Activated T-helper 2 cell treated with anti-CD3 and anti-CD28 coated beads, Interferon-gamma antibody, Interleukin-2, Interleukin-4, amounts not matched to agents 10 μg/mL and 5 μg/mL and 100 μg/mL, durations not matched to agents 14 hours and 24 hours and 36 hours (primary cell): ENCODE results near the gene PTPN13. TPM values are rescaled to one million over a fixed set of nuclear protein-coding genes. Genes with fewer than 3 reads are reported as not detected.

Experiments used
- DNase-seq: peaks from one replicate; pipeline ENCODE4 v3.0.0; 2021; ENCODE audit warnings: low spot score
- H3K27ac Mint-ChIP-seq: one replicate; pipeline ENCODE4 v1.8.0; 2021; ENCODE audit warnings: mixed read lengths
- H3K27me3 Mint-ChIP-seq: one replicate; pipeline ENCODE4 v1.8.0; 2021; ENCODE audit warnings: low read depth, mixed read lengths
- H3K36me3 Mint-ChIP-seq: one replicate; pipeline ENCODE4 v1.8.0; 2021; ENCODE audit warnings: low read depth, mixed read lengths
- H3K4me1 Mint-ChIP-seq: one replicate; pipeline ENCODE4 v1.8.0; 2021; ENCODE audit warnings: low read depth, mixed read lengths
- H3K4me3 Mint-ChIP-seq: one replicate; pipeline ENCODE4 v1.8.0; 2021; ENCODE audit warnings: low read depth, mild to moderate bottlenecking, moderate library complexity, mixed read lengths
- H3K9me3 Mint-ChIP-seq: one replicate; pipeline ENCODE4 v1.8.0; 2021; ENCODE audit warnings: mixed read lengths
- intact Hi-C: fragments of 100-400 bp; cut with micrococcal nuclease; formaldehyde crosslinking; loops from one replicate; pipeline ENCODE4 v1.15.1; 2023
- total RNA-seq: library from RNA; stranded (reverse); gene quantifications from 2 replicates; pipeline ENCODE4 v1.2.3, GENCODE V29; 2022

Gene PTPN13
- total RNA-seq, 1 donor from 2014 or later: 0.18 TPM

DNA sequence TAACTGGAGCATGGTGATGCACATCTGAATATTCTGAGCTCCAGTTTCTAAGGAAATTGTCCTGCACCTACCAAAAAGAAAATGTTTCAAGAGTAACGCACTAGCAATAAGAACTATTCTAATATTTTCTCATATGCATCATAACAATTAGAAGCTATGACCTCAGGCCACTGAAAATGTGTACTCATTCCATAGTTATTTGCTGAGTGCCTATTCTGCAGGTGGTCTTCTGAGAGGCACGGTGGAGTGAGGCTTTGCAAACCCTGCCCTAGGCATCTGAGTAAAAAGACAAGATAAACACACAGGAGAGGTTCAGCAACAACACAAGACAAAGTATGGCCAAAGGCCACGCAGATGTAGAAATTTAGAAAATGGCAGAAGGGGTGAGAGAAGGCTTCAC, 231.4 kb downstream of the PTPN13 start:
- Mint-ChIP-seq H3K4me1 (no peaks in the 10 kb centered on the region), H3K4me3 (no peak overlapping the region), H3K9me3 (no peaks in the 10 kb centered on the region), H3K27me3 (no peaks in the 10 kb centered on the region), H3K36me3 (no peaks in the 10 kb centered on the region), H3K27ac (no peak overlapping the region)
- intact Hi-C loops: no loop called here
- no peak for DNase-seq

DNA sequence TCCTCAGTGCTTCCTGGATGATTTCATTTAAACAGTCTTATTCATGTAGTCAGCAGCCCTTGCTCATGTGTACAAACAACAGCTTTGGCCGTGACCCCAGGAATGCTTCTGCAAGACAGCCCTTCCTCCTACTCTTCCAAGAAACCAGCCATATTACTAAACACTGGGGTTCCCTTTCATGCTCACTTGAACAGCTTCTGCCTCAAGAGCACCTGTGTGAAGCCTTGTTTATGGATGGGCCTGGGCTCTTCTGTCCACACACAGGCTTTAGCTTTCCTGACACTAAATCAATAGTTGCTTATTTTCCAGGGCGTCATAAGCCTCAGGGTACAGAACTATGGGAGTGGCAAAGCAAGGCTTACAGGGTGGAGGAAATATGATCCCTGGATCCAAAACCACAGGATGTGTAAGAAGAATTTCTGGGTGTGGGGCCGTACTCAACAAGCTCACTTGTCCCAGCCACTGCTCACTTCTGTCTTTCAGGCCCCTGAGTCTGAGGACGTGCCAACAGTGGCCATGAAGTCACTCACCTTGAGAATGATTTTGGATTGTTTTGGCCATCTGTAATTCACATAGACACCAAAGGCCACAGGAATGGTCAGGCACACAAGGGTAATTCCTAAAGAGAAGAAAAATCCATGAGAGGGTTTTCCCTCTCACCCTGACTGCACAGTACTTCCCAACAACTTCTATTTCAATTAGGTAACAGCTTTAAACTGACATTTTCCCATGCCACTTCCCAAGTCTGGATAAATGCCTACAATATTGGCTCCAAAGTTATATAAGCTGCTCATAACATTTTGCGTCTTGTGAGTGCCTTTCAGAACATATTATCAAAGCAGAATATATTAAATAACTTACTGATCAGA, 237.4 kb downstream of the PTPN13 start:
- Mint-ChIP-seq H3K4me3 (no peak overlapping the region), H3K36me3 (no peaks in the 10 kb centered on the region), H3K9me3 (no peaks in the 10 kb centered on the region), H3K27ac (no peak overlapping the region), H3K4me1 (no peaks in the 10 kb centered on the region), H3K27me3 (no peaks in the 10 kb centered on the region)
- DNase-seq: no peak
- intact Hi-C loops: no loop called here

DNA sequence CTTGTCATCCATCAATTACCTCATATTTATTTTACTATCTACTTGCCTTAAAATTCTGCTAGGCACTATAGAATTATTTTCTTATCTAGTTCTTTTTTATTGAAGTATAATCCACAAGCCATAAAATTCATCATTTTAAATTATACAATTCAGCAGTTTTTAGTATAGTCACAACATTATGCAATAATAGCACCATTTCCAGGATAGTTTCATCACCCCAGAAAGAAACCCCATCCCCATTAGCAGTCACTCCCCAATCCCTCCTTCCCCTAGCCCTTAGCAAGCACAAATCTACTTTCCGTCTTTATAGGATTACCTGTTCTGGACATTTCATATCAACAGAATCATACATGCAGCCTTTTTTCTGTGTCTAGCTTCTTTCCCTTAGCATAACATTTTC, 239.5 kb downstream of the PTPN13 start:
- Mint-ChIP-seq H3K36me3 (no peaks in the 10 kb centered on the region), H3K9me3 (no peaks in the 10 kb centered on the region), H3K27me3 (no peaks in the 10 kb centered on the region), H3K4me1 (no peaks in the 10 kb centered on the region), H3K4me3 (no peak overlapping the region), H3K27ac (no peak overlapping the region)
- DNase-seq: no peak
- intact Hi-C loops: no loop called here

DNA sequence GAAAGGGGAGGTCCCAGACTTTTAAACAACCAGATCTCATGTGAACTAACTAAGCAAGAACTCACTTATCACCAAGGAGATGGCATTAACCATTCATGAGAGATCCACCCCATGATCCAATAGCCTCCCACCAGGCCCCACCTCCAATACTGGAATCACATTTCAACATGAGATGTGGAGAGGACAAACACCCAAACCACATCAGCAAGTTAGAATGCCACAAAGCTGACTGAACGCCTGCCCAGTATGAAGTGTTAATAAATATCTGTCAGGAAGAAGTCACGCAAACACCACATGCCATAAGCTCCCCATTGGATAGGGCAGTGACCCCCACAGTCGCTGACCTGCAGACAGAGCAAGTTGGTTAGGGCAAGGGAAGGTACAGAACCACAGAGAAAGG, 240.8 kb downstream of the PTPN13 start:
- intact Hi-C loops: no loop called here
- Mint-ChIP-seq H3K9me3 (no peaks in the 10 kb centered on the region), H3K27ac (no peak overlapping the region), H3K27me3 (no peaks in the 10 kb centered on the region), H3K36me3 (no peaks in the 10 kb centered on the region), H3K4me1 (no peaks in the 10 kb centered on the region), H3K4me3 (no peak overlapping the region)
- no peak for DNase-seq

DNA sequence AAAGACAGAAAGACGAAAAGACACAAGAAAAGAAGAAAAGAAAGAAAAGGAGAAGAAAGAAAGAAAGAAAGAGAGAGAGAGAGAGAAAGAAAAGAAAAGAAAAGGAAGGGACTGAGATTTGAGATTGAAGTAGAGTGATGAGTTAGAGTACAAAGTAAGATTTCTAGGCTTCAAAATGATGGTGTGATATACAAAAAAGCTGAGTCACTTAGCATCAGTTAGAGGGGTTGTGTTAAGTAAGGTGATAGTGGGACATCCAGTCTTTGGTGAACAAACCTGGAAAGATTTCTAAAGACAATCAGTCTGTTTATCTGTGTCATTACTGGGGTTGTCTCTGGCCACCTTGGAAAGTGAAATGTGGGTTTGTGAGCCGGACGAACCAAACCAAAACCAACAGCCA, 241.6 kb downstream of the PTPN13 start:
- Mint-ChIP-seq H3K36me3 (no peaks in the 10 kb centered on the region), H3K27ac (no peak overlapping the region), H3K4me1 (no peaks in the 10 kb centered on the region), H3K27me3 (no peaks in the 10 kb centered on the region), H3K9me3 (no peaks in the 10 kb centered on the region), H3K4me3 (no peak overlapping the region)
- no peak for DNase-seq
- intact Hi-C loops: no loop called here

DNA sequence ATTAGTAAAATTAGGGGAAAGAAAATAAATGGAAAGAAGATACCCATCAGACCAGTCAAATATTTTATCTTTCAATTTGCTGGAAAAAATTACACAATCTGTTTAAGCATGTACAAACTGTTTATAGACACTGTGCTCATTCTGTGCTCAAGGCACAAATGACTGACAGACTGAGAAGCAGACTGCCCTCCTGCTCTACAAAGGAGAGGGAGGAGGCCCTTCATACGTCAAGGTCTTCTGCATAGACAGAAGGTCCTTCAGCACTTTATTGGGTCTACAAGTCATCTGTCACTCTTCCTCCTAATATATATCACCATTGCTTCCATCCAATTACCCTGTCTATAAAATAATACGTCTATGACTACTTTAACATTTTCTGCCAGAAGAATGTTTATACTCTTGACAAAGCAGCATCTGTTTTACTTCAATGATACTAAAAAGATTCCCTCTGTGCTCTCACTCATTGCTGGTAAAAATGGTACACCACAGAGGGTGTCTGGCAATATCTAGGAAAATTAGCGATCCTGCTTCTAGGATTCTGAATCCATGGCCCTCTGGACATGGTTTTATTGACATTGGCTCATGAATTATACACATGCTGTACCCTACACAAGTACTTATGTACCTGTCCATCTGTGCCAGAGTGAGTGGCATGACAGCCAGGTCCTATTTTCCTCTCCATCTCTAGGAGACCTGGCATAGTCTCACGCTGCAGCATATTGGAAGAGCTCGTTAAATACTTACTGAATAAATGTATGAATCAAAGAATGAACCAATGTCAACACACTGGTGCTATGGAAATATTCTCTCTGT, 243.8 kb downstream of the PTPN13 start:
- H3K4me1 Mint-ChIP-seq: no peaks in the 10 kb centered on the region
- no peak overlapping the region for H3K4me3 Mint-ChIP-seq
- no peak overlapping the region for H3K27ac Mint-ChIP-seq
- H3K36me3 Mint-ChIP-seq: no peaks in the 10 kb centered on the region
- intact Hi-C loops: no loop called here
- H3K9me3 Mint-ChIP-seq: no peaks in the 10 kb centered on the region
- DNase-seq: no peak
- no peaks in the 10 kb centered on the region for H3K27me3 Mint-ChIP-seq

DNA sequence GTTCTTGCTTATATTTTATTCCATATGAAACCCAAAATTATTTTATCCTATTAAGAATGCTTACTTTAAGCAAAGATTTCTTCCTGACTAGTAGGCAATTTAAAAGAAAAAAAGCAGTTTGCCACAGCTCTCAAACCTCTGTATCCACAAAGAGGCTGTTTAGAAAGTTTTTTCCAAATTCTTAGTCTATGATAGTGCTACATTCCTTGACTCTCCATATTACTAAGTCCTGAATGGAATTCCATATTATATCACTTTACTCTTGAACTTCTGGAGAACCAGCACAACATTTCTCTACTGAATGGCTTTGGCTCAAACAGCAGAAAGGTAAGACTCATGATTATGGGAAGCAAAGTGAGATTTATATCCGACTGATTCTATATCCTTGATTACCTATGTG, 246.7 kb downstream of the PTPN13 start:
- H3K4me3 Mint-ChIP-seq: no peak overlapping the region
- H3K27me3 Mint-ChIP-seq: no peaks in the 10 kb centered on the region
- no peak overlapping the region for H3K27ac Mint-ChIP-seq
- intact Hi-C loops: no loop called here
- no peak for DNase-seq
- no peaks in the 10 kb centered on the region for H3K36me3 Mint-ChIP-seq
- no peaks in the 10 kb centered on the region for H3K4me1 Mint-ChIP-seq
- H3K9me3 Mint-ChIP-seq: no peaks in the 10 kb centered on the region

DNA sequence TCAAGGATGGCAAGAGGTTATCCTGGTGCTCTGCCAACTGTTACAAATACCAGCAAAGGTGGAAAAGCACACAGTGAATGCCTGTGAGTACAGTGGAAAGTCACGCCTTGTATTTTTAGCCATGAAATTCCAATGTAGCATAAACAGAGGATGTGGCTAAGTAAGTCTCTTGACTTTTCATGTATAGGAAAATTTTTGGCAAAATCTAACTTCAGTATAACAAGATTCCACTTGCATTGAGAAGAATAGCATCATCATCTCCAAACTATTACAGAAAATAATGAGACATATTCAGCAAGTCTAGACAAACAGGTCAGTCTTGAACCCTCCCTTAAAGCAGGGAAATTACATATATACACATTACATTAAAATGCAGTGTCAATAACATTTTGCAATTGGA, 247.2 kb downstream of the PTPN13 start:
- no peak for DNase-seq
- no peaks in the 10 kb centered on the region for H3K27me3 Mint-ChIP-seq
- H3K36me3 Mint-ChIP-seq: no peaks in the 10 kb centered on the region
- H3K4me3 Mint-ChIP-seq: no peak overlapping the region
- H3K27ac Mint-ChIP-seq: no peak overlapping the region
- H3K9me3 Mint-ChIP-seq: no peaks in the 10 kb centered on the region
- H3K4me1 Mint-ChIP-seq: no peaks in the 10 kb centered on the region
- intact Hi-C loops: no loop called here

DNA sequence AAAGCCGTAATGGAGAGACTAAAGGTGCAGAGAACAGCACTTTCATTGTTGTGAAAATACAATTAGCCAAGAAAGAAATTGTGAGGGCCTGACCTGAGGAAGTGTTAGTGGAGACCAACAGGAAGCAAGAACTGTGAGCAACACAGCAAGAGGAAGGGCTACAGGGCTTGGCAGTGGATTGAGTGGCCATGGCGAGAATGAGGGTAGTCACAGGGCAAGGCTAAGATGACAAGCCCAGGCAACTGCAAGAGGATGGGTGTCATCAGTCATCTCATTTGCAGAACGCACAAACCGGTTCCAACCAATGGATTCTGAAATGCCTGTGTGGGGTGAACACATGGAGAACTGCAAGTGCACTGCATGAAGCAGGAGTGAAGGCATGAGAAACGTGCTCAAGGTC, 251.5 kb downstream of the PTPN13 start:
- Mint-ChIP-seq H3K36me3 (no peaks in the 10 kb centered on the region), H3K4me3 (no peak overlapping the region), H3K9me3 (no peaks in the 10 kb centered on the region), H3K27ac (no peak overlapping the region), H3K4me1 (no peaks in the 10 kb centered on the region), H3K27me3 (no peaks in the 10 kb centered on the region)
- intact Hi-C loops: no loop called here
- no peak for DNase-seq

DNA sequence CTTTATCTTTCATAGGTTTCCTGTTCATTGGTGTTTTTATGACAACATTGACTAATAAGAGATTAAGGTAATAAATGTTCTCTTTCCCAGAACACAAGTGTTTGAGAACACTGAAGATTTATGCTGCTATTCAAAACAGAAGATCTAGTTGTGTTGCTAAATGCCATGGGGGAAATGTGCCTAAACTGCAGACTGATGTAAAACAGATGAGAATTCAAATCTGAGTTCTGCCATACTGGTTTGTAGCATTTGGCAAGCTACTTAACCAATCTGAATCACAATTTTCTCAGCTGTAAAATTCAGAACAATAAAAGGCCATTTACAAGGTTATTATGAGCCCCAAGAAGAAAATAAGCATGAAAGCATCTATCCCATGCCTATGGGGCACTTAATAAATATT, 252.8 kb downstream of the PTPN13 start:
- no peaks in the 10 kb centered on the region for H3K36me3 Mint-ChIP-seq

DNA sequence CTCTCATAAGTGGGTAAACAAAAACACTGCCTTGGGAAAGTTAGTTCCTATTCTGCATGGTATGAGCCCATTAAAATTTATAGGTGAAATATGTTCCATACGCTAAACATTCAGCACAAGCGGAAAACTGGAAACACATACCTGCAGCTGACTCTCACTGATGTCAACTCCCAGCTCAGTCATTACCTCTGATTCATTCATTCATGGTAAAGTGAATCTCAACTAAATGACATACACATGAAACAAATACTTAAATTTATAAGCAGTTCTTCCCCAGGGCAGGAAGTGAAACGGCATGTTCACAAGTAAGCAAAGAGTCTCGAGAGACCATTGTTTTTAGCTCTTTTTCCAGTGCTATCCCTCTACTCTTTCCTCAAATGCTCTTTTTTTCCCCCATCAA, 253.5 kb downstream of the PTPN13 start:
- DNase-seq: no peak
- Mint-ChIP-seq H3K27me3 (no peaks in the 10 kb centered on the region), H3K4me3 (no peak overlapping the region), H3K27ac (no peak overlapping the region), H3K4me1 (no peaks in the 10 kb centered on the region), H3K36me3 (no peaks in the 10 kb centered on the region), H3K9me3 (no peaks in the 10 kb centered on the region)
- intact Hi-C loops: no loop called here

More for the DNA sequence above, 252.8 kb downstream of the PTPN13 start:
- intact Hi-C loops: no loop called here
- no peaks in the 10 kb centered on the region for H3K27me3 Mint-ChIP-seq
- H3K4me3 Mint-ChIP-seq: no peak overlapping the region
- H3K9me3 Mint-ChIP-seq: no peaks in the 10 kb centered on the region
- DNase-seq: no peak
- H3K27ac Mint-ChIP-seq: no peak overlapping the region
- H3K4me1 Mint-ChIP-seq: no peaks in the 10 kb centered on the region

DNA sequence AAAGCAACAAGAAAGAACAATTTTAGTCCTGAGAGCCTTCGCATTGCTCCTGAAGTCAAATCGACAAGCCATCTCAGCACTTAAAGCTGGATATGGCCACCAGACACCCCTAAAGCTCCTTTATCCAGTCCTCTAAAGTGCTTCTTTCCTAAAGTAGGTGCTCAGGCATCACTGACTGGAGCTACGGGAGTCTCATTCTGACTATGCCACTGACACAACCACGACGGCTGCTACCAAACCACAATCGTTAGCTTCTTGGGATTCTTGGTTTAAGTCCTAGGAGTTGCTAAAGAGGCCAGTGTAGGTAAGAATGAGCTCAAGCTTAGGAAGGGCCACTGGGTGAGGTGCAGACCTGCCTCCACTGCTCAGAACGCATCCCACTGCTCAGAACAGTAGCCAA, 254.0 kb downstream of the PTPN13 start:
- intact Hi-C loops: no loop called here
- H3K9me3 Mint-ChIP-seq: no peaks in the 10 kb centered on the region
- H3K27ac Mint-ChIP-seq: no peak overlapping the region
- DNase-seq: no peak
- no peaks in the 10 kb centered on the region for H3K36me3 Mint-ChIP-seq
- H3K4me1 Mint-ChIP-seq: no peaks in the 10 kb centered on the region
- H3K27me3 Mint-ChIP-seq: no peaks in the 10 kb centered on the region
- no peak overlapping the region for H3K4me3 Mint-ChIP-seq
